ENCODE measurements around the gene COL23A1. TPM values are rescaled to one million over a fixed set of nuclear protein-coding genes. Genes with fewer than 3 reads are reported as not detected.

COL23A1 gene
- polyA plus RNA-seq, 3 donors, result 0.11 to 0.21 TPM; not detected in 1

DNA sequence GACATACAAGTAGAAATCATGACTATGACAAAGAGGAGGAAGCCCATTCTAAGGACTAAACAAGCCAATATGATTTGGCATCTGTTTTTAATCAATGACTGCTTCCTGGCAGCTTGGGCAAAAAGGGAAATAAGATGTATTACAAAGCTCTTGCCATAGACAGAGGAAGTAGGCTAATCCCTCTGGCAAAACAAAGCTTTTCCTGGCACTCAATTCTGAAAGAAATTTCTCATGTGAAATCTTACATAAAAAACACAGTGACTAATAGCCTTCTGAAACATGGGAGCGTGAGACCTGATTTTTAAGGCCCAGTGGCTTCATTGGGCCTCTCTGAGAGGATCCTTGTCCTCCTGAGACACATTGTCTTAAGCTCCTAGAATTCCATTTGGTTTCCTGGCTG lies 93.6 kb downstream of the COL23A1 start:
- Histone ChIP-seq H3K4me1 (ENCODE audit: control insufficient read depth in 1 of 2, insufficient read depth in 2 of 2, low read length in 2 of 2) (peaks cover 10 to 30% of the 10 kb centered on the region in 2 donors), H3K79me2 (ENCODE audit: insufficient read depth, low read length) (peaks cover 11% of the 10 kb centered on the region), H4K20me1 (ENCODE audit: insufficient read depth, low read length) (no peaks in the 10 kb centered on the region), H3K27me3 (ENCODE audit: control insufficient read depth in 2 of 2, insufficient read depth in 2 of 2, low read length in 2 of 2) (no peaks in the 10 kb centered on the region), H3K9ac (ENCODE audit: insufficient read depth, low read length, poor library complexity, severe bottlenecking) (no peak overlapping the region), H3K27ac (ENCODE audit: low read depth in 1 of 2, low read length in 2 of 2) (no peak overlapping the region), H2AFZ (ENCODE audit: insufficient read depth, low read depth, low read length, poor library complexity, severe bottlenecking) (no peak overlapping the region), H3K36me3 (replicated peaks in 1 of 2; ENCODE audit: control insufficient read depth in 1 of 2, insufficient read depth in 2 of 2, low read length in 2 of 2) (no peaks in the 10 kb centered on the region), H3K9me3 (replicated peaks in 1 of 2; ENCODE audit: control insufficient read depth in 1 of 2, insufficient read depth in 1 of 2, low read length in 2 of 2) (no peaks in the 10 kb centered on the region), H3K4me3 (replicated peaks in 1 of 3; ENCODE audit: low read depth in 2 of 3, low read length in 3 of 3) (no peak overlapping the region), H3K4me2 (replicated peaks; ENCODE audit: extremely low read depth, low read length, poor library complexity, severe bottlenecking) (no peak overlapping the region)
- Mint-ChIP-seq H3K4me1 (peaks cover 27% of the 10 kb centered on the region), H3K4me3 (no peak overlapping the region), H3K27me3 (ENCODE audit: low read depth in 3 of 3) (peaks cover 0 to 5% (median 2%) of the 10 kb centered on the region in 3 donors), H3K27ac (peak overlapping the region in 4 of 7 donors; percentile 4 to 82 (median 20)), H3K9me3 (peaks cover 0 to 6% (median 0%) of the 10 kb centered on the region in 7 donors), H3K36me3 (no peaks in the 10 kb centered on the region)
- intact Hi-C loops (cut with micrococcal nuclease), result no loop called here
- TF ChIP-seq, protein P1, sequence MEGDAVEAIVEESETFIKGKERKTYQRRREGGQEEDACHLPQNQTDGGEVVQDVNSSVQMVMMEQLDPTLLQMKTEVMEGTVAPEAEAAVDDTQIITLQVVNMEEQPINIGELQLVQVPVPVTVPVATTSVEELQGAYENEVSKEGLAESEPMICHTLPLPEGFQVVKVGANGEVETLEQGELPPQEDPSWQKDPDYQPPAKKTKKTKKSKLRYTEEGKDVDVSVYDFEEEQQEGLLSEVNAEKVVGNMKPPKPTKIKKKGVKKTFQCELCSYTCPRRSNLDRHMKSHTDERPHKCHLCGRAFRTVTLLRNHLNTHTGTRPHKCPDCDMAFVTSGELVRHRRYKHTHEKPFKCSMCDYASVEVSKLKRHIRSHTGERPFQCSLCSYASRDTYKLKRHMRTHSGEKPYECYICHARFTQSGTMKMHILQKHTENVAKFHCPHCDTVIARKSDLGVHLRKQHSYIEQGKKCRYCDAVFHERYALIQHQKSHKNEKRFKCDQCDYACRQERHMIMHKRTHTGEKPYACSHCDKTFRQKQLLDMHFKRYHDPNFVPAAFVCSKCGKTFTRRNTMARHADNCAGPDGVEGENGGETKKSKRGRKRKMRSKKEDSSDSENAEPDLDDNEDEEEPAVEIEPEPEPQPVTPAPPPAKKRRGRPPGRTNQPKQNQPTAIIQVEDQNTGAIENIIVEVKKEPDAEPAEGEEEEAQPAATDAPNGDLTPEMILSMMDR (IDR thresholded peaks at IDR 0.05), result no peak
- WGBS (ENCODE audit: insufficient coverage), result no CpG with 5 or more reads among the region's 1 CpG
- DNase-seq, result peak in 2 of 3 donors; percentile 55 to 63

DNA sequence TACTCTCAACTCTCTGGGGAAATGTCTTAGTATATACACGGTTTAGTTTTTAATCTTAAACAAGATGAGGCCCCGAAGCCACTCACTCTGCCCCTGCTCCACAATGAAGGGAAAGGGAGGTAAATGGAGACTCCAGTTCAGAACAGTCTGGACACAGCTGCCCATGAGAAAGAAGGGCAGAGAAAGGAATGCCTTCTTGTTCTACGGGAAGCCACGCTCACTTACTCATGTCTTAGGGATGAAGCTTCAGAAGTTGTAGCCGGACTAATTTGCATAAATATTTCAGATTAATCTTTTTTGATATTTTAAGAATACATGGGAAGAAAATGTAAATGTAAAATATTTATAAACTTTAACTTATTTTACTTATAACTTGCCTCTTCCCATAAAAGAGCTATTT lies 94.0 kb downstream of the COL23A1 start:
- Histone ChIP-seq H4K20me1 (ENCODE audit: insufficient read depth, low read length) (no peaks in the 10 kb centered on the region), H3K4me1 (ENCODE audit: control insufficient read depth in 1 of 2, insufficient read depth in 2 of 2, low read length in 2 of 2) (peaks cover 13 to 34% of the 10 kb centered on the region in 2 donors), H3K4me2 (replicated peaks; ENCODE audit: extremely low read depth, low read length, poor library complexity, severe bottlenecking) (no peak overlapping the region), H3K9me3 (replicated peaks in 1 of 2; ENCODE audit: control insufficient read depth in 1 of 2, insufficient read depth in 1 of 2, low read length in 2 of 2) (no peaks in the 10 kb centered on the region), H2AFZ (ENCODE audit: insufficient read depth, low read depth, low read length, poor library complexity, severe bottlenecking) (no peak overlapping the region), H3K27me3 (ENCODE audit: control insufficient read depth in 2 of 2, insufficient read depth in 2 of 2, low read length in 2 of 2) (no peaks in the 10 kb centered on the region), H3K27ac (ENCODE audit: low read depth in 1 of 2, low read length in 2 of 2) (no peak overlapping the region), H3K4me3 (replicated peaks in 1 of 3; ENCODE audit: low read depth in 2 of 3, low read length in 3 of 3) (no peak overlapping the region), H3K79me2 (ENCODE audit: insufficient read depth, low read length) (peaks cover 11% of the 10 kb centered on the region), H3K9ac (ENCODE audit: insufficient read depth, low read length, poor library complexity, severe bottlenecking) (no peak overlapping the region), H3K36me3 (replicated peaks in 1 of 2; ENCODE audit: control insufficient read depth in 1 of 2, insufficient read depth in 2 of 2, low read length in 2 of 2) (no peaks in the 10 kb centered on the region)
- H3K27me3 Mint-ChIP-seq (ENCODE audit: low read depth in 3 of 3), result peaks cover 0 to 7% (median 2%) of the 10 kb centered on the region in 3 donors
- TF ChIP-seq, protein P1 (IDR thresholded peaks at IDR 0.05), result no peak
- H3K9me3 Mint-ChIP-seq, result peaks cover 0 to 6% (median 0%) of the 10 kb centered on the region in 7 donors
- H3K27ac Mint-ChIP-seq, result peak overlapping the region in 1 of 7 donors; percentile 8
- DNase-seq, result no peak
- intact Hi-C loops (cut with micrococcal nuclease), result no loop called here
- H3K4me1 Mint-ChIP-seq, result peaks cover 30% of the 10 kb centered on the region
- WGBS (ENCODE audit: insufficient coverage), result no CpG with 5 or more reads among the region's 5 CpGs
- H3K4me3 Mint-ChIP-seq, result no peak overlapping the region
- no peaks in the 10 kb centered on the region for H3K36me3 Mint-ChIP-seq
